GM19099 (cell line): Measurements from ENCODE around the gene ITGA4.

ENCODE experiments used
- POLR2A ChIP-seq: IDR thresholded peaks from 3 replicates; pipeline ENCODE4 v1.6.1; 2011; ENCODE audit warnings: low read depth; ENCODE audit not compliant: insufficient read length; ENCODE audit errors: extremely low read depth

ITGA4 gene

DNA sequence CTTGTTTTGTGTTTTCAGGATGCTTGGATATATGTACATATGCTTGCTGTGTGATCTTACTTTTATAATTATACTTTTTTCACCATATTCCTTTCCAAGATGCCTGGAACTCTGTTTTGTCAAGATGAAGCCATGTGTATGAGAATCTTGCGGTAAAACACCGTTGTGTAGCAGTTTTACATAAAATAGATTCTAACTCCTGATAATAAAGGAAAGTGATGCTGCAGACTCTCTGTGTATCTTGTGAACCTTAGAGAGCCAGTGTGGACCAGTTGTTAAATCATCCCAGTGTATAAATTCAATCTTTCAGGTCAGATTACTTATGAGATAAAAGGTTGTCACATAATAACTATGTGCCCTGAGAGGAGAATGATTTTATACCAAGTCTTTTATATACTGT lies 12.5 kb upstream of the ITGA4 start:
- no peak for TF ChIP-seq POLR2A

- no peak for TF ChIP-seq POLR2A
Measured at GRCh38 chr2:181446985-181447384, 10.2 kb upstream of the ITGA4 start.

DNA sequence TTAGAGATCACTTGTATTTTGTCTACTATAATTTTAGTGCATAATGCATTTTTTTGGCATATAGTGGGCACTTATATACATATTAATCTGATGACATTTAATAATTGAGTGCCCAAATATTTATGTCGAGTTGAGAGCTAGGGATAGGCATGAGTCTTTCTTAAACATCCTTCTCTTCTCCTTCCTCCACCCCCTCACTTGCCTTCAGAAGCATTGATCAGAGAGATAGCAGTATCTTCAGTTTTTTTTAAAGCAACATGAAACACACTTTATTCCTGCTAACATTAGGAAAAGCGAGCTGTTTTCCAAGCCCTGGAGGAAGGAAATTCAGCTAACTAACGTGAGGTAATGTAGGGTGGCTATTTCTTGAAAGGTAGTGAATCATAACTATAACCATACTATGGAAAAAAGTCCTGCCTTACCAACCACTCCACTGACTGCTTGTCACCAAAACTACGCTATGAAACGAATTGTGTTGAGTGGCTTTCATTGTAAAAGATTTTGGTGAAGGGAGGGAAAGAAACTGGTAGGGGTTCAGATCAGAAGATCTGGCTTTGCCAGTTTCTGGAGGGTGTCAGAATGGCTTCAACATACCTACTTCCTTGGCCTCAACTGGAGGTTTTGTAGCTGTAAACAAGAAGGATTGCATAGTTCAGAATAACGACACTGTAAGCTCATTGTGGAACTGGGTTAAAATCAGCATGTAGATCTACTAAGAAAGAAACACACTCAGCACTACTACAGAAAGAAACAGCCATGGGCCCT lies 2.3 kb upstream of the ITGA4 start:
- TF ChIP-seq POLR2A: no peak

- no peak for TF ChIP-seq POLR2A
Measured at GRCh38 chr2:181456660-181457120, 496 bp upstream of the ITGA4 start.

GRCh38 chr2:181457741-181458425 lies 697 bp downstream of the ITGA4 start:
- TF ChIP-seq POLR2A: peak; percentile 72

DNA sequence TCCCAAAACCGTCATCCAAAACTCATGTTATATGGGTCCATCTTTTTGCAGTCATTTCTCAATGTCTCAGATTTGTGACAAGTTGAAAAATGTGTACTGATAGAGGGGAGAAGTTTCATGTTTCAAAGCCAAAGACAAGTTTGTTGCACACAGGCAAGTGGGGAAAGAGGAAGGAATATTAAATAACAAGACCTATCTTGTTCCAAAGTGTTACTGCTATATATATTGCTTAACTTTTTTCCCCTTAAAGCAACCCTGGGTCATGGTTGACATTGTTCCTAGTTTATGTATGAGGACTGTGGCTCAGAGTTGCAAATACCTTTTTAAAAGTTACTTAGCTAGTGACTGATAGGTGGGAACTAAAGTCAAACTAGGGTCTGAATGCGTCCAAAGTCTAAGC lies 1.7 kb downstream of the ITGA4 start:
- no peak for TF ChIP-seq POLR2A

DNA sequence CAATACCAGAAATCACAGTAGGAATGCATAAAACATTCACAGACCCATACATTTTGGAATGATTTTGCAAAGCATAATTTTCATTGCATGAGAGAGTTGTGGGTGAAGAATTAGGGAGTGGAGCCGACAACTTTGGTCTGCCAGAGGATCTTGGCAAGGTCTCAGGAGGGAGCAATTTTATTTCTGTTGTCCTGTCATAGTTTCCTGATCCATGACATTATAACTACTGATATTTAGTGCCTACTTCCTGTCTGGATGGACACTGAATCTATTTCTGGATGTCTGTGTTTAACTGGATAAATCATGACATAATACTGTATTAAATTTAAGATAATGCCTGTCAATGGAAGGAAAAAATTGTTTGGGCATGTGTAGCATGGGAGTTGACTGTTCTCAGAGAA lies 2.4 kb downstream of the ITGA4 start:
- TF ChIP-seq POLR2A: no peak

GRCh38 chr2:181461056-181461997 lies 4.1 kb downstream of the ITGA4 start:
- peak; percentile 32 for TF ChIP-seq POLR2A

- no peak for TF ChIP-seq POLR2A
Measured at GRCh38 chr2:181462033-181462432, 4.8 kb downstream of the ITGA4 start.

DNA sequence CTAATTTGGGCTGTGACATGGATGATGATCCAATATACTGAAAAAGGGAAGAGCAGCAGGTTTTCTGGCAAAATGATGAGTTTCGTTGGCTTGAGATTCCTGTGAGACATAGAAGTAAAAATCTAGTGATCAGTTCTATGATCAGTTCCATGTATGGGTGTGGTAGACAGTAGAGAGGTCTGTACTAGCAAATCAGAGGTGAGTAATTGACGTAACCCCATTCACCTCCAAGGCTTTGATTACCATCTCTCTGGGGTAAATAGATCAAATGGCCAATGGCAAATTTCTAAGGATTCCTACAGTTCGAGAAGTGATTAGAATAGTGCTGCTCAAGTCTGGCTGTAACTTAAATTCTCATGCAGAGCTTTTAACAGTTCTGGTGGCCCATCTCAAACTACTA lies 6.4 kb downstream of the ITGA4 start:
- no peak for TF ChIP-seq POLR2A

- TF ChIP-seq POLR2A: no peak
Measured at GRCh38 chr2:181464966-181465365, 7.8 kb downstream of the ITGA4 start.

- no peak for TF ChIP-seq POLR2A
Measured at GRCh38 chr2:181465676-181466375, 8.6 kb downstream of the ITGA4 start.

- no peak for TF ChIP-seq POLR2A
Measured at GRCh38 chr2:181466661-181467576, 9.7 kb downstream of the ITGA4 start.
